ENCODE data around the gene ABCA10.

The ABCA10 gene

GRCh38 chr17:69105907-69106730 lies 122.5 kb downstream of the ABCA10 start:
- DNase-seq (ENCODE audit: low read depth): no peak
- no peak for TF ChIP-seq CTCF (IDR thresholded peaks at IDR 0.05; ENCODE audit: low read depth, low read length, missing control alignments)
- H3K4me3 ChIP-seq (ENCODE audit: low read depth, low read length): no peak overlapping the region

- DNase-seq (ENCODE audit: low read depth): no peak
- no peak for TF ChIP-seq CTCF (IDR thresholded peaks at IDR 0.05; ENCODE audit: low read depth, low read length, missing control alignments)
- H3K4me3 ChIP-seq (ENCODE audit: low read depth, low read length): no peak overlapping the region
Measured at GRCh38 chr17:69103557-69104233, 124.9 kb downstream of the ABCA10 start.

- no peak overlapping the region for H3K4me3 ChIP-seq (ENCODE audit: low read depth, low read length)
- no peak for DNase-seq (ENCODE audit: low read depth)
- TF ChIP-seq CTCF (IDR thresholded peaks at IDR 0.05; ENCODE audit: low read depth, low read length, missing control alignments): no peak
Measured at GRCh38 chr17:69098625-69099024, 130.0 kb downstream of the ABCA10 start.

Data from GM12864 (cell line).